Mucosa of rectum (tissue), 2 donors: ENCODE results near the gene TOX2.

ENCODE experiments used
- H3K27ac ChIP-seq, 2 donors: one replicate each; pipeline ENCODE4 v1.7.0; 2013; ENCODE audit warnings: inconsistent platforms in 2 of 2, low read depth in 2 of 2, low read length in 2 of 2
- H3K27me3 ChIP-seq, 2 donors: one replicate each; pipeline ENCODE4 v1.7.0; 2013; ENCODE audit warnings: low read length in 2 of 2; ENCODE audit not compliant: control insufficient read depth in 2 of 2, insufficient read depth in 2 of 2
- H3K36me3 ChIP-seq, 2 donors: one replicate each; pipeline ENCODE4 v1.7.0; 2013; ENCODE audit warnings: low read length in 2 of 2; ENCODE audit not compliant: control insufficient read depth in 2 of 2, insufficient read depth in 2 of 2
- H3K4me1 ChIP-seq, 2 donors: one replicate each; pipeline ENCODE4 v1.7.0; 2013; ENCODE audit warnings: low read length in 2 of 2, mild to moderate bottlenecking in 1 of 2; ENCODE audit not compliant: control insufficient read depth in 2 of 2, insufficient read depth in 2 of 2
- H3K4me3 ChIP-seq, 2 donors: one replicate each; pipeline ENCODE4 v1.7.0; 2013; ENCODE audit warnings: low read length in 2 of 2
- H3K9ac ChIP-seq, 2 donors: one replicate each; pipeline ENCODE4 v1.7.0; 2013; ENCODE audit warnings: low read length in 2 of 2, low read depth in 1 of 2, mild to moderate bottlenecking in 1 of 2
- H3K9me3 ChIP-seq, 2 donors: one replicate each; pipeline ENCODE4 v1.7.0; 2013; ENCODE audit warnings: low read length in 2 of 2; ENCODE audit not compliant: control insufficient read depth in 2 of 2
- donor health status: healthy.
- donor health status: Normal muscosa, but diverticular disease.

Gene TOX2

DNA sequence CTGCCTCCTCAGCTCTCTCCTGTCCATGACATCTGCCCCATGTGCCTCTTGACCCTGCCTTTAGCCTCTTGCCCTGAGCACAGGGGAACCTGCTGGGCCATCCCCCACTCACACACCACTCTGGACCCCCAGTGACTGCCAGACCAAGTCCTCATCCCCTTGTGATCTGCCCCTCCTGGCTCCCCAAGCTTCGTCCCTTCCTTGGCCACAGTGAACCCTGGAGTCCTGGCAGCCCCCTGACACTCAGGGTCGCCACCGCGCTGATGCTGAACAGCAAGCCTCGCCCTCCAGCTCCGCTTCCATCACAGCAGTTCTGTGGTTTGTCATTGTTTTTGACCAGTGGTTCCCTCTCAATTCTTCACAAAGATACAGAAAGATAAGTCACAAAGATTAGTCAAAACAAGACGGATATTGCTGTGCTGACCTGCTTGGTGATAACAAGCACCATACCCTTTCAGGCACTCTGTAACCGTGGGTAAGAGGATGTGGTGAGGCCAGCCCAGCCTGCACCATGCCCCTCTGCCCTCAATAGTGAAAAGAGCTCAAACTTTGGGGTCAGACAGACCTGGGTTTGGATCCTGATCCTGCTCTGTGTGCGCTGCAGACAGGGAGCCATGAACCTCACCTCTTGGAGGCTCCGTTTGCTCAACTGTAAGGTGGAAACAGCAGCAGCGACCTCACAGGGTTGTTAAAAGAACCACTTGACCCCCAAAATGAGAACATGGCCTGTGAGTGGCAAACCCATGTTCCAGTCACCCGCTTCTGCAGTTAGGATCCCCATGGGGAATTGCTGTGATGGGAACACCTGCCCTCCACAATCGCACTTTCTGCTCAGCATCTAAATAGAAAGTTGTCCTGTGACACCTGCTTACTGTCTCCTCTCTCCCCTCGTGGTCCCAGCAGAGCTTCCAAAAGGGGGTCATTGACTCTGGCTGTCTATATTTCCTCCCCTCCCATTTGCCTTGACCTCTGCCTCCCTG is 114.5 kb downstream of the TOX2 start:
- Histone ChIP-seq H3K27me3 (no peaks in the 10 kb centered on the region), H3K36me3 (no peaks in the 10 kb centered on the region), H3K4me3 (no peak overlapping the region), H3K4me1 (peaks cover 0 to 3% of the 10 kb centered on the region in 2 donors), H3K9ac (no peak overlapping the region), H3K27ac (no peak overlapping the region), H3K9me3 (no peaks in the 10 kb centered on the region)

DNA sequence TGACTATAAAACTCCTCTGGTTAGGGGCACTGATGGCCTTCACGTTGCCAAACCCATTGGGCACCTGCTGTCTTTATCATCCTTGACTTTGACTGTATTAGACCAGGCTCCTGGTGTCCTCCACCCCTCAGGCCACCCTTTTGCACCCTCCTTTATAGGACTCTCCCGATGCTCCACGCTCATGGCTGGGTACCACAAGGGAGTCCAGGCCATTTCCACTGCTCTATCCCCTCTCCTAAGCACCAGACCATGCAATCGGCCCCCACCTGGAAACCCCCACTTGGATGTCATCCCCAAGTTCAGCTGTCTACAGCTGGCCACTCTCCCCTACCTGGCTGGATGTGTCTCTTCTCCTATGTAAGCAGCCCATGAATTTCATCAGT is 115.2 kb downstream of the TOX2 start:
- H3K4me3 ChIP-seq: no peak overlapping the region
- no peak overlapping the region for H3K9ac ChIP-seq
- H3K4me1 ChIP-seq: peaks cover 0 to 3% of the 10 kb centered on the region in 2 donors
- H3K36me3 ChIP-seq: no peaks in the 10 kb centered on the region
- no peak overlapping the region for H3K27ac ChIP-seq
- H3K27me3 ChIP-seq: no peaks in the 10 kb centered on the region
- no peaks in the 10 kb centered on the region for H3K9me3 ChIP-seq

DNA sequence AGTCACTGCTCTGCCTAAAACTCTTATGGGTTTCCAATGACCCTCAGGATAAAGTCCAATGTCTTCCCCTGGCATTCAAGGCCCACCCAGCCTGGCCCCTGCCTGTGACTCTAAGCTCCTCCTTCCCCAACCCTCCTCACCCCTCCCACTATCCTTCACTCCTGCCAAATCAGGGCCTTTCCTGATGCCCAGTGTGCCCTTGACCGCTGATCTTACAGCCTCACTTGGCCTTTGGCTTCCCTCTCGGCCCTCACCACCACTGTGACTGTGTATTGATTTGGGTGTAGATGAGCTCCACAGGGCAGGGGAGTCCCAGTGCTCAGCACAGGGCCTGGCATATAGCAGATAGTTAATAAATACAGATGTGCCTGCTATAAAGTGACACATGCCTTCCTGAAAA is 115.7 kb downstream of the TOX2 start:
- Histone ChIP-seq H3K4me3 (no peak overlapping the region), H3K27ac (no peak overlapping the region), H3K27me3 (no peaks in the 10 kb centered on the region), H3K4me1 (peaks cover 0 to 3% of the 10 kb centered on the region in 2 donors), H3K9me3 (no peaks in the 10 kb centered on the region), H3K36me3 (no peaks in the 10 kb centered on the region), H3K9ac (no peak overlapping the region)

DNA sequence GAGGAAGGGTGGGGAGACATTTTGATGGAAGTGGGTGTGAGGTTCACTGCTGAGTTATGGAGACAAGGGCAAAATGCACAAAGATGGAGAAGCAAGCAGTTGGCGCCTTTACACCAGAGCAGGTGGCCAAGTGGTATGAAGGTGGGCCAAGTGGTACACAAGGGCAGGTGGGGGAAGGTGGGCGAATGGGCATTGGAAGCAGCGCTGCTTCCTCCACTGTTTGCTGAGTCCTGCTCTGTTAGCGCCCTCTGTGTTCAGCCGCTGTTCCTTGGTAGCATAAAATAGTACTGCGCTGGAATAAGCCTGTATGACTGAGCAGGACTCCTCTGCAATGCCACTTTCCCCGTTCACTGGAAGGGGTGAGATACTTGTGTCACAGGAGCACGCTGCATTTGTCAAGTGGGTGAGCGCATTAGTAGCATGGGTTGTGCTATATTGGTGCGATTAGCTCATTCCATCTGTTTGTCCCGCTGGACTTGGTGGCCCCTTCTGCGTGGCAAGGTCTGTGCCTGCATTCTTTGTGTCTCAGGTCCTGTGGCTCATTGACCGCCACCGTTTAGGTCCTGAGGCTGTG is 116.4 kb downstream of the TOX2 start:
- H3K27ac ChIP-seq: no peak overlapping the region
- no peaks in the 10 kb centered on the region for H3K27me3 ChIP-seq

DNA sequence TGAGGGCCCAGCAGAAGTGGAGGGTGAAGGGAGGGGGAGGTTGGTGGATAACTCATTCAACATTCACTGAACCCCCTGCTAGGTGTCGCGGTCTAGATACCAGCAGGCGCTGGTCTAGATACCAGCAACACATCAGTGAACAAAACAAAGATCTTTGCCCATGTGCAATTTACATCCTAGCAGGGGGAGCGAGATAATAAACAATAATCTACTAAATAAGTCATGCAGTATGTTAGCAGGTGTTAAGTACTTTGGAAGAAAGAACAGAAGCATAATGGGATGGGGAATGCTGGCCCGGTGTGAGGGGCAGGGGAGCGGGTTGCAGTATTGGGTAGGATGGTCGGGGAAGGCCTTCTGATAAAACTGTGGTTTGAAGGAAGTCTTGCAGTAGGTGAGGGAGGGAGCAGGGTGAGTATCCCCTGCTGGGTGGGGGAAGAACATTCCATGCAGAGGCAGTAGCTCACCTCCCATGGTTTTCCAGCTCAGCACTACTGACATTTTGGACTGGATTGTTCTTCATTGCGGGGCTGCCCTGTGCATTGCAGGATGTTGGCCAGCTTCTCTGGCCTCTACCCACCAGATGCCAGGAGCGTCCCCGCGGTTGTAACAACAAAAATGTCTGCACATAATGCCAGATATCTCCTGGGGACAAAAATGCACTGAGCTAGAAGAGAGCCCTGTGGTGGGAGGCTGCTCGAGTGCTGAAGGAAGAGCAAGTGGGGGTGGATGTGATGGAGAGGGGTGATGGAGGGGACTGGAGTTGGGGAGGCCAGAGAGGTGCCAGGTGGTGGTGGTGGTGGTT is 117.3 kb downstream of the TOX2 start:
- Histone ChIP-seq H3K27me3 (no peaks in the 10 kb centered on the region), H3K9me3 (no peaks in the 10 kb centered on the region), H3K4me1 (peaks cover 0 to 3% of the 10 kb centered on the region in 2 donors), H3K4me3 (no peak overlapping the region), H3K9ac (no peak overlapping the region), H3K27ac (no peak overlapping the region), H3K36me3 (no peaks in the 10 kb centered on the region)

More for the DNA sequence above, 116.4 kb downstream of the TOX2 start:
- Histone ChIP-seq H3K9me3 (no peaks in the 10 kb centered on the region), H3K36me3 (no peaks in the 10 kb centered on the region), H3K4me3 (no peak overlapping the region), H3K4me1 (peaks cover 0 to 3% of the 10 kb centered on the region in 2 donors), H3K9ac (no peak overlapping the region)

DNA sequence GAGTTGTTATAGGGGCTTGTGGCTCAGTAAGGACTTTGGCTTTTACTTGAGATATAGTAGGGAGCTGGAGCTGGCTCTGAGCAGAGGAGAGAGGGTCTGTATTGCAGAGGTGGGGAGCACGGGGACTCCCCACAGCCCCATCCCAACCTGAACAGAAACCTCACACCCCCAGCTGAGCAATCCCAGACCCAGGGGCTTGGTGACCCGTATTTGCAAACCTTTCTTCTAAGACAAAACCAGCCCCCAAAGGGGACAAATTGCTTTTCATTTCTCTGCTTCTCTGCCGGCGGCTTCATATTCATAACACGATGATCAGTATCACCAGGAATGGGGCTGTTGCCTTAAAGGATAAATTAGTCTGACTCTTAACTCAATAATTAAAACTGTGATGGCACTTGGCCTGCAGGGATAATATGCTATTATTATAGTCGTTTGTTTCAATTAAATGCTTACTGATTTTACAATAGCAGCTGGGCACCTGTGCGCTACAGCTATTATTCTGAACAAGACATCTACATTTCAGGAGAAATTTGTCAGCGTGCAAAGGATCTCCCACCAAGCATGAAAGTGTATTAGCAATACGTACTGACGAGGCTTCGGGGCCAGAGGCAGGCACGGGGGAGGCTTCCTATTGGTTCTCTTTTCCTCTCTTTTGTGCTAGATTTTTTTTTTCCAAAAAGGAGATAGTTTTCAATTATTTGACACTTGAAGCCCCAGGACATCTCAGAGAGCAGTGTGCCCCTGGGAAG is 118.1 kb downstream of the TOX2 start:
- Histone ChIP-seq H3K36me3 (no peaks in the 10 kb centered on the region), H3K4me1 (peaks cover 0 to 3% of the 10 kb centered on the region in 2 donors), H3K9ac (no peak overlapping the region), H3K27me3 (no peaks in the 10 kb centered on the region), H3K9me3 (no peaks in the 10 kb centered on the region), H3K27ac (no peak overlapping the region), H3K4me3 (no peak overlapping the region)

DNA sequence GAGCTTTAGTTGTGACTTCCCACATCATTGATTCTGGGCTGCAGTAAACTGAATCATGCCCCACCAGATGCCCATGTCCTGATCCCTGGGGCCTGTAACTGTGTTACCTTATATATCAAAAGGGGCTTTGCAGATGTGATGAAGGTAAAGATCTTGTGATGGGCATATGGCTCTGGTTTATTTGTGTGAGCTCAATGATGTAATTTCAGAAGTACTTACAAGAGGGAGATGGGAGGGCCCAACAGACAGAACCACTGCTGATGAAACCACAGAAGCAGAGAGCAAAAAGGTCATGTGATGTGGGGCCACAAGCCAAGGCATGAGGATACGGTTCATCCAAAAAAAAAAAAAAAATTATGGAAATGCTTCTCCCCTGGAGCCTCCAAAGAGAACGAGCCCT is 118.7 kb downstream of the TOX2 start:
- H3K4me3 ChIP-seq: no peak overlapping the region
- no peak overlapping the region for H3K27ac ChIP-seq
- H3K27me3 ChIP-seq: no peaks in the 10 kb centered on the region
- no peaks in the 10 kb centered on the region for H3K36me3 ChIP-seq
- peaks cover 0 to 3% of the 10 kb centered on the region in 2 donors for H3K4me1 ChIP-seq
- H3K9me3 ChIP-seq: no peaks in the 10 kb centered on the region
- no peak overlapping the region for H3K9ac ChIP-seq

DNA sequence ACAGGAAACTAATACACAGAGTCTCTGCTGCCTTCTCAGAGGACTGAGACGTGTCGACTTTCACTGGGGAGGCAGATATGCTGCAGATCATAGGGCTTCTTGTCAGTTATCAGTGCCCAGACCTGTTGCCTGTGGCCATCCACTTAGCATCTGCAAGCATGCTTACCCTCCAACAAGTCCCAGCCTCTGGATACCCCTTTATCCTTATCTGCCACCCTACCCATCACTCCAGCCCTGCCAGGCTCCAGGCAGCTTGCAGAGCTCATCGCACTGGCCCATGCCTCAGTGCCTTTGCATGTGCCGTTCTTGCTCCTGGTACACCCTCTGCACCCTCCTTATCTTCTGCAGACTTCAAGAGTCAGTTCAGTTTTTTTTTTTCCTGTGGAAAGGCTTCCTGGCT is 119.2 kb downstream of the TOX2 start:
- no peaks in the 10 kb centered on the region for H3K27me3 ChIP-seq
- H3K27ac ChIP-seq: no peak overlapping the region
- no peaks in the 10 kb centered on the region for H3K36me3 ChIP-seq
- H3K9ac ChIP-seq: no peak overlapping the region
- no peak overlapping the region for H3K4me3 ChIP-seq
- no peaks in the 10 kb centered on the region for H3K9me3 ChIP-seq
- peaks cover 2 to 3% of the 10 kb centered on the region in 2 donors for H3K4me1 ChIP-seq

DNA sequence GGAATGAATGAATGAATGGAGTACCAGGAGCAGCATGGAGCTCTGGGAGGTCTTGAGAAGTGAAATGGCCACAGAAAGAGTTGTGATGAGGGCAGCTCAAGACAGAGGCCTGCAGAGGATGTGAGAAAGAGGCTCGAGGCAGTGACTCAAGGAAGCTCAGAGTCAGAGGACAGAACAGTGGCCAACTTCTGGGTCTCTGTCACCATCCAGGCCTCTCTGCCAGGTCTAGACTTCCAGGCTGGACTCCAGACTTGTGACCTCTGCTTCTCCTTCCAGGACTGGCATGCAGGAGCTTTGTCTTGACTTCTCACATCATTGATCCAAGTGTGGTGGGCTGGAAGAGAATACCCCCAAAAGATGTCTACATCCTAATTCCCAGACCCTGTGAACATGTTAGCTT is 119.8 kb downstream of the TOX2 start:
- H3K27me3 ChIP-seq: no peaks in the 10 kb centered on the region
- no peak overlapping the region for H3K27ac ChIP-seq
- H3K9me3 ChIP-seq: no peaks in the 10 kb centered on the region
- H3K4me3 ChIP-seq: no peak overlapping the region
- no peaks in the 10 kb centered on the region for H3K36me3 ChIP-seq
- H3K4me1 ChIP-seq: peaks cover under 1 to 2% of the 10 kb centered on the region in 2 donors
- no peak overlapping the region for H3K9ac ChIP-seq
